GM12878 (cell line): ENCODE data around the gene REL. TPM values are rescaled to one million over a fixed set of nuclear protein-coding genes. Genes with fewer than 3 reads are reported as not detected.

Experiments used
- EED ChIP-seq: sonication (generic); IDR thresholded peaks from 2 replicates; pipeline ENCODE4 v1.6.1; 2016; ENCODE audit warnings: antibody characterized with exemption, low read depth
- KAT2A ChIP-seq: conservative IDR thresholded peaks from 2 replicates; pipeline ENCODE4 v1.6.1; 2011; ENCODE audit warnings: low read depth, low read length; ENCODE audit not compliant: control insufficient read depth
- KLF5 ChIP-seq: fragments of 450-650 bp; IDR thresholded peaks from 2 replicates; pipeline ENCODE4 v1.6.1; 2014; ENCODE audit warnings: mild to moderate bottlenecking; ENCODE audit not compliant: partially characterized antibody
- MEF2B ChIP-seq: fragments of 450-650 bp; IDR thresholded peaks from 2 replicates; pipeline ENCODE4 v1.6.1; 2018; ENCODE audit warnings: mild to moderate bottlenecking, moderate library complexity; ENCODE audit not compliant: partially characterized antibody, poor library complexity, severe bottlenecking
- PAX5 ChIP-seq: IDR thresholded peaks from 2 replicates; pipeline ENCODE4 v1.6.1; 2011; ENCODE audit warnings: low read depth, low read length, borderline replicate concordance
- POU2F2 ChIP-seq: IDR thresholded peaks from 3 replicates; pipeline ENCODE4 v1.6.1; 2011; ENCODE audit warnings: low read depth, mild to moderate bottlenecking, low read length, borderline replicate concordance
- RELA ChIP-seq: fragments of 450-650 bp; IDR thresholded peaks from 2 replicates; pipeline ENCODE4 v1.8.0; 2014; ENCODE audit warnings: borderline replicate concordance; ENCODE audit not compliant: partially characterized antibody
- SIX5 ChIP-seq: IDR thresholded peaks from 2 replicates; pipeline ENCODE4 v1.6.1; 2011; ENCODE audit warnings: mild to moderate bottlenecking, low read depth, low read length, moderate library complexity; ENCODE audit not compliant: severe bottlenecking
- SP1 ChIP-seq: IDR thresholded peaks from one replicate; pipeline ENCODE4 v1.6.1; 2011; ENCODE audit warnings: low read depth, low read length
- STAT1 ChIP-seq: fragments of 450-650 bp; conservative IDR thresholded peaks from 2 replicates; pipeline ENCODE4 v1.6.1; 2014; ENCODE audit warnings: antibody characterized with exemption, mild to moderate bottlenecking
- ZZZ3 ChIP-seq: IDR thresholded peaks from 2 replicates; pipeline ENCODE4 v1.6.1; 2011; ENCODE audit warnings: low read depth; ENCODE audit not compliant: control insufficient read depth, insufficient read length
- polyA plus RNA-seq, 11 experiments: library from polyadenylated mRNA; depleted of rRNA in 4 of 11; unstranded in 6 of 11; stranded (reverse) in 5 of 11; fragments of >200 nt; fragmentation: Nextera tagmentation in 4 of 11; fragmentation: Illumina TruSeq in 1 of 11; extraction: Ambion mirVana in 4 of 11; extraction: Trizol in 1 of 11; gene quantifications; 1 replicate in 1 of 11; 2 replicates in 10 of 11; pipeline versions ENCODE4 v1.2.1 to v1.2.3, GENCODE V29; 2011 to 2016; ENCODE audit warnings: inconsistent platforms in 2 of 11, missing spikeins in 2 of 11, low read depth in 1 of 11
- total RNA-seq, 4 experiments: library from RNA; depleted of rRNA in 3 of 4; stranded (reverse); fragments of >200 nt in 3 of 4; fragmentation: Illumina TruSeq in 1 of 4; extraction: Trizol in 1 of 4; gene quantifications; 2 replicates each; pipeline versions ENCODE4 v1.2.1 to v1.2.3, GENCODE V29; 2013 to 2021
- TF ChIP-seq, protein P1 (sequence below): fragments of 450-650 bp; IDR thresholded peaks from 2 replicates; pipeline ENCODE4 v1.6.1; 2017; ENCODE audit warnings: mild to moderate bottlenecking, moderate library complexity
- TF ChIP-seq, protein P2 (sequence below): fragments of 450-650 bp; IDR thresholded peaks from 2 replicates; pipeline ENCODE4 v1.6.1; 2017; ENCODE audit warnings: low read depth, mild to moderate bottlenecking, moderate library complexity
- TF ChIP-seq, protein P3 (sequence below): fragments of 450-650 bp; IDR thresholded peaks from 2 replicates; pipeline ENCODE4 v1.6.1; 2018; ENCODE audit warnings: mild to moderate bottlenecking, low read depth, moderate library complexity; ENCODE audit not compliant: partially characterized antibody
- TF ChIP-seq, protein P4 (sequence below): fragments of 150-350 bp; IDR thresholded peaks from 2 replicates; pipeline ENCODE4 v1.6.1; 2016; ENCODE audit warnings: low read depth, low read length
- TF ChIP-seq, protein P5 (sequence below): IDR thresholded peaks from 2 replicates; pipeline ENCODE4 v1.6.1; 2011; ENCODE audit warnings: borderline replicate concordance, low read depth, mild to moderate bottlenecking, moderate library complexity, low read length; ENCODE audit not compliant: insufficient read depth, poor library complexity, severe bottlenecking

The REL gene
- total and polyA plus RNA-seq, 10 of the 15 experiments (the other 5 are each of a cell fraction or from before 2014, with no cell fraction given): 6.3 to 52.4 (median 26.6) TPM

DNA sequence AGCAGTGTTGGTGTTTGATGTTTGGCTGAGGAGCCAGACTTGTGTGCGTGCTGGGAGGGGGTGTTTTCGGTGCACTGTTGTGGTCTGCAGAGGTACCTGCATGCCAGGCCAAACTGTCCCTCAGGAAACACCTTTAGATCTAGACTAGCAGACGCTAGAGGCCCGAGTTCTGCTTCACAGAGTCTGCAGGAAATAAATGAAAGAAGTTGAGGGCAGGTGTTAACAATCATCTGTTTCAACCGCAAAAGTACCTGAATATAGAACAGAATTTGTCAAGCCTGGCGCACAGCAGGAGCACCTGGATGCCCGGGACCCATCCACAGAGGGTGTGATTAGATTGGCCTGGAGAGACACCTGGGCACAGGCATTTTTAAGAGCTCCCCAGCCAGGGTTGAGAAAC is 40.5 kb upstream of the REL start (continued):
- TF ChIP-seq, protein P1, sequence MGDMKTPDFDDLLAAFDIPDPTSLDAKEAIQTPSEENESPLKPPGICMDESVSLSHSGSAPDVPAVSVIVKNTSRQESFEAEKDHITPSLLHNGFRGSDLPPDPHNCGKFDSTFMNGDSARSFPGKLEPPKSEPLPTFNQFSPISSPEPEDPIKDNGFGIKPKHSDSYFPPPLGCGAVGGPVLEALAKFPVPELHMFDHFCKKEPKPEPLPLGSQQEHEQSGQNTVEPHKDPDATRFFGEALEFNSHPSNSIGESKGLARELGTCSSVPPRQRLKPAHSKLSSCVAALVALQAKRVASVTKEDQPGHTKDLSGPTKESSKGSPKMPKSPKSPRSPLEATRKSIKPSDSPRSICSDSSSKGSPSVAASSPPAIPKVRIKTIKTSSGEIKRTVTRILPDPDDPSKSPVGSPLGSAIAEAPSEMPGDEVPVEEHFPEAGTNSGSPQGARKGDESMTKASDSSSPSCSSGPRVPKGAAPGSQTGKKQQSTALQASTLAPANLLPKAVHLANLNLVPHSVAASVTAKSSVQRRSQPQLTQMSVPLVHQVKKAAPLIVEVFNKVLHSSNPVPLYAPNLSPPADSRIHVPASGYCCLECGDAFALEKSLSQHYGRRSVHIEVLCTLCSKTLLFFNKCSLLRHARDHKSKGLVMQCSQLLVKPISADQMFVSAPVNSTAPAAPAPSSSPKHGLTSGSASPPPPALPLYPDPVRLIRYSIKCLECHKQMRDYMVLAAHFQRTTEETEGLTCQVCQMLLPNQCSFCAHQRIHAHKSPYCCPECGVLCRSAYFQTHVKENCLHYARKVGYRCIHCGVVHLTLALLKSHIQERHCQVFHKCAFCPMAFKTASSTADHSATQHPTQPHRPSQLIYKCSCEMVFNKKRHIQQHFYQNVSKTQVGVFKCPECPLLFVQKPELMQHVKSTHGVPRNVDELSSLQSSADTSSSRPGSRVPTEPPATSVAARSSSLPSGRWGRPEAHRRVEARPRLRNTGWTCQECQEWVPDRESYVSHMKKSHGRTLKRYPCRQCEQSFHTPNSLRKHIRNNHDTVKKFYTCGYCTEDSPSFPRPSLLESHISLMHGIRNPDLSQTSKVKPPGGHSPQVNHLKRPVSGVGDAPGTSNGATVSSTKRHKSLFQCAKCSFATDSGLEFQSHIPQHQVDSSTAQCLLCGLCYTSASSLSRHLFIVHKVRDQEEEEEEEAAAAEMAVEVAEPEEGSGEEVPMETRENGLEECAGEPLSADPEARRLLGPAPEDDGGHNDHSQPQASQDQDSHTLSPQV: no peak
- no peak for TF ChIP-seq KLF5
- TF ChIP-seq KAT2A: no peak
- TF ChIP-seq, protein P2, sequence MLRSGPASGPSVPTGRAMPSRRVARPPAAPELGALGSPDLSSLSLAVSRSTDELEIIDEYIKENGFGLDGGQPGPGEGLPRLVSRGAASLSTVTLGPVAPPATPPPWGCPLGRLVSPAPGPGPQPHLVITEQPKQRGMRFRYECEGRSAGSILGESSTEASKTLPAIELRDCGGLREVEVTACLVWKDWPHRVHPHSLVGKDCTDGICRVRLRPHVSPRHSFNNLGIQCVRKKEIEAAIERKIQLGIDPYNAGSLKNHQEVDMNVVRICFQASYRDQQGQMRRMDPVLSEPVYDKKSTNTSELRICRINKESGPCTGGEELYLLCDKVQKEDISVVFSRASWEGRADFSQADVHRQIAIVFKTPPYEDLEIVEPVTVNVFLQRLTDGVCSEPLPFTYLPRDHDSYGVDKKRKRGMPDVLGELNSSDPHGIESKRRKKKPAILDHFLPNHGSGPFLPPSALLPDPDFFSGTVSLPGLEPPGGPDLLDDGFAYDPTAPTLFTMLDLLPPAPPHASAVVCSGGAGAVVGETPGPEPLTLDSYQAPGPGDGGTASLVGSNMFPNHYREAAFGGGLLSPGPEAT: peak; percentile 53; the same call in 1 of the 2 replicates
- no peak for TF ChIP-seq RELA
- 0 out of 3 replicates have a peak, but pooled peaks have one; percentile 8 for TF ChIP-seq POU2F2
- peak; percentile 98 for TF ChIP-seq EED
- TF ChIP-seq, protein P3, sequence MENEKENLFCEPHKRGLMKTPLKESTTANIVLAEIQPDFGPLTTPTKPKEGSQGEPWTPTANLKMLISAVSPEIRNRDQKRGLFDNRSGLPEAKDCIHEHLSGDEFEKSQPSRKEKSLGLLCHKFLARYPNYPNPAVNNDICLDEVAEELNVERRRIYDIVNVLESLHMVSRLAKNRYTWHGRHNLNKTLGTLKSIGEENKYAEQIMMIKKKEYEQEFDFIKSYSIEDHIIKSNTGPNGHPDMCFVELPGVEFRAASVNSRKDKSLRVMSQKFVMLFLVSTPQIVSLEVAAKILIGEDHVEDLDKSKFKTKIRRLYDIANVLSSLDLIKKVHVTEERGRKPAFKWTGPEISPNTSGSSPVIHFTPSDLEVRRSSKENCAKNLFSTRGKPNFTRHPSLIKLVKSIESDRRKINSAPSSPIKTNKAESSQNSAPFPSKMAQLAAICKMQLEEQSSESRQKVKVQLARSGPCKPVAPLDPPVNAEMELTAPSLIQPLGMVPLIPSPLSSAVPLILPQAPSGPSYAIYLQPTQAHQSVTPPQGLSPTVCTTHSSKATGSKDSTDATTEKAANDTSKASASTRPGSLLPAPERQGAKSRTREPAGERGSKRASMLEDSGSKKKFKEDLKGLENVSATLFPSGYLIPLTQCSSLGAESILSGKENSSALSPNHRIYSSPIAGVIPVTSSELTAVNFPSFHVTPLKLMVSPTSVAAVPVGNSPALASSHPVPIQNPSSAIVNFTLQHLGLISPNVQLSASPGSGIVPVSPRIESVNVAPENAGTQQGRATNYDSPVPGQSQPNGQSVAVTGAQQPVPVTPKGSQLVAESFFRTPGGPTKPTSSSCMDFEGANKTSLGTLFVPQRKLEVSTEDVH: no peak
- TF ChIP-seq MEF2B: peak; percentile 89
- TF ChIP-seq ZZZ3: no peak
- TF ChIP-seq PAX5: peak; percentile 86
- TF ChIP-seq, protein P4, sequence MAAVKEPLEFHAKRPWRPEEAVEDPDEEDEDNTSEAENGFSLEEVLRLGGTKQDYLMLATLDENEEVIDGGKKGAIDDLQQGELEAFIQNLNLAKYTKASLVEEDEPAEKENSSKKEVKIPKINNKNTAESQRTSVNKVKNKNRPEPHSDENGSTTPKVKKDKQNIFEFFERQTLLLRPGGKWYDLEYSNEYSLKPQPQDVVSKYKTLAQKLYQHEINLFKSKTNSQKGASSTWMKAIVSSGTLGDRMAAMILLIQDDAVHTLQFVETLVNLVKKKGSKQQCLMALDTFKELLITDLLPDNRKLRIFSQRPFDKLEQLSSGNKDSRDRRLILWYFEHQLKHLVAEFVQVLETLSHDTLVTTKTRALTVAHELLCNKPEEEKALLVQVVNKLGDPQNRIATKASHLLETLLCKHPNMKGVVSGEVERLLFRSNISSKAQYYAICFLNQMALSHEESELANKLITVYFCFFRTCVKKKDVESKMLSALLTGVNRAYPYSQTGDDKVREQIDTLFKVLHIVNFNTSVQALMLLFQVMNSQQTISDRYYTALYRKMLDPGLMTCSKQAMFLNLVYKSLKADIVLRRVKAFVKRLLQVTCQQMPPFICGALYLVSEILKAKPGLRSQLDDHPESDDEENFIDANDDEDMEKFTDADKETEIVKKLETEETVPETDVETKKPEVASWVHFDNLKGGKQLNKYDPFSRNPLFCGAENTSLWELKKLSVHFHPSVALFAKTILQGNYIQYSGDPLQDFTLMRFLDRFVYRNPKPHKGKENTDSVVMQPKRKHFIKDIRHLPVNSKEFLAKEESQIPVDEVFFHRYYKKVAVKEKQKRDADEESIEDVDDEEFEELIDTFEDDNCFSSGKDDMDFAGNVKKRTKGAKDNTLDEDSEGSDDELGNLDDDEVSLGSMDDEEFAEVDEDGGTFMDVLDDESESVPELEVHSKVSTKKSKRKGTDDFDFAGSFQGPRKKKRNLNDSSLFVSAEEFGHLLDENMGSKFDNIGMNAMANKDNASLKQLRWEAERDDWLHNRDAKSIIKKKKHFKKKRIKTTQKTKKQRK: no peak
- TF ChIP-seq SIX5: no peak
- TF ChIP-seq STAT1: no peak
- TF ChIP-seq, protein P5, sequence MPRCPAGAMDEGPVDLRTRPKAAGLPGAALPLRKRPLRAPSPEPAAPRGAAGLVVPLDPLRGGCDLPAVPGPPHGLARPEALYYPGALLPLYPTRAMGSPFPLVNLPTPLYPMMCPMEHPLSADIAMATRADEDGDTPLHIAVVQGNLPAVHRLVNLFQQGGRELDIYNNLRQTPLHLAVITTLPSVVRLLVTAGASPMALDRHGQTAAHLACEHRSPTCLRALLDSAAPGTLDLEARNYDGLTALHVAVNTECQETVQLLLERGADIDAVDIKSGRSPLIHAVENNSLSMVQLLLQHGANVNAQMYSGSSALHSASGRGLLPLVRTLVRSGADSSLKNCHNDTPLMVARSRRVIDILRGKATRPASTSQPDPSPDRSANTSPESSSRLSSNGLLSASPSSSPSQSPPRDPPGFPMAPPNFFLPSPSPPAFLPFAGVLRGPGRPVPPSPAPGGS: peak; percentile 86
- no peak for TF ChIP-seq SP1
